C4-2B (cell line): ENCODE data around the gene SERPINA9.

Source experiments
- ZFX ChIP-seq: fragments of 450-650 bp; IDR thresholded peaks from 2 replicates; pipeline ENCODE4 v1.6.1; 2017
- TF ChIP-seq, protein P1 (sequence below): fragments of 450-650 bp; conservative IDR thresholded peaks from 2 replicates; pipeline ENCODE4 v1.5.1; 2017; ENCODE audit warnings: mild to moderate bottlenecking

GRCh38 chr14:94476023-94476422 is at the start of gene SERPINA9:
- TF ChIP-seq, protein P1, sequence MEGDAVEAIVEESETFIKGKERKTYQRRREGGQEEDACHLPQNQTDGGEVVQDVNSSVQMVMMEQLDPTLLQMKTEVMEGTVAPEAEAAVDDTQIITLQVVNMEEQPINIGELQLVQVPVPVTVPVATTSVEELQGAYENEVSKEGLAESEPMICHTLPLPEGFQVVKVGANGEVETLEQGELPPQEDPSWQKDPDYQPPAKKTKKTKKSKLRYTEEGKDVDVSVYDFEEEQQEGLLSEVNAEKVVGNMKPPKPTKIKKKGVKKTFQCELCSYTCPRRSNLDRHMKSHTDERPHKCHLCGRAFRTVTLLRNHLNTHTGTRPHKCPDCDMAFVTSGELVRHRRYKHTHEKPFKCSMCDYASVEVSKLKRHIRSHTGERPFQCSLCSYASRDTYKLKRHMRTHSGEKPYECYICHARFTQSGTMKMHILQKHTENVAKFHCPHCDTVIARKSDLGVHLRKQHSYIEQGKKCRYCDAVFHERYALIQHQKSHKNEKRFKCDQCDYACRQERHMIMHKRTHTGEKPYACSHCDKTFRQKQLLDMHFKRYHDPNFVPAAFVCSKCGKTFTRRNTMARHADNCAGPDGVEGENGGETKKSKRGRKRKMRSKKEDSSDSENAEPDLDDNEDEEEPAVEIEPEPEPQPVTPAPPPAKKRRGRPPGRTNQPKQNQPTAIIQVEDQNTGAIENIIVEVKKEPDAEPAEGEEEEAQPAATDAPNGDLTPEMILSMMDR = no peak
- no peak for TF ChIP-seq ZFX
